NOMO-1 treated with DMSO at 0.1 percent for 48 hours (cell line): ENCODE measurements around the gene IGF1R.

ENCODE experiments used
- DNase-seq: peaks from one replicate; lab custom pipeline; 2025; ENCODE audit not compliant: unreplicated experiment; lab: John Stamatoyannopoulos, UW

IGF1R gene

DNA sequence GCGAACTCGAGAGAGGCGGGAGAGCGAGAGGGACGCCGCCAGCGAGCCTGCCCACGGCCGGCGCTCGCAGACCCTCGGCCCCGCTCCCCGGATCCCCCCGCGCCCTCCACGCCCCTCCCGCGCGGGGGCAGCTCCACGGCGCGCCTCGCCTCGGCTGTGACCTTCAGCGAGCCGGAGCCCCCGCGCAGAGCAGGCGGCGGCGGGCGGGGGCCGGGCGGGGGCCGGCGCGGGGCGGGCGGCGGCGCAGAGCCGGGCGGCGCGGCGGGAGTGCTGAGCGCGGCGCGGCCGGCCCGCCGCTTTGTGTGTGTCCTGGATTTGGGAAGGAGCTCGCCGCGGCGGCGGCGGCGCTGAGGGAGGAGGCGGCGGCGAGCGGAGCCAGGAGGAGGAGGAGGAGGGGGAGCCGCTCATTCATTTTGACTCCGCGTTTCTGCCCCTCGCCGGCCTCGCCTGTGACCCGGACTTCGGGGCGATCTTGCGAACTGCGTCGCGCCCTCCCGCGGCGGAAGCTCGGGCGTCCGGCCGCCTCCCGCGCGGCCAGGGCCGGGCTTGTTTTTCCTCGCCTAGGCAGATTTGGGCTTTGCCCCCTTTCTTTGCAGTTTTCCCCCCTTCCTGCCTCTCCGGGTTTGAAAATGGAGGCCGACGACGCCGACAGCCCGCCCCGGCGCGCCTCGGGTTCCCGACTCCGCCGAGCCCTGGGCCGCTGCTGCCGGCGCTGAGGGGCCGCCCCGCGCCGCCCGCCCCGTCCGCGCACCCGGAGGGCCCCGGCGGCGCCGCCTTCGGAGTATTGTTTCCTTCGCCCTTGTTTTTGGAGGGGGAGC, 524 bp downstream of the IGF1R start:
- peak; percentile 24 for DNase-seq

GRCh38 chr15:98649472-98650416, 1.4 kb downstream of the IGF1R start:
- DNase-seq = peak; percentile 39

DNA sequence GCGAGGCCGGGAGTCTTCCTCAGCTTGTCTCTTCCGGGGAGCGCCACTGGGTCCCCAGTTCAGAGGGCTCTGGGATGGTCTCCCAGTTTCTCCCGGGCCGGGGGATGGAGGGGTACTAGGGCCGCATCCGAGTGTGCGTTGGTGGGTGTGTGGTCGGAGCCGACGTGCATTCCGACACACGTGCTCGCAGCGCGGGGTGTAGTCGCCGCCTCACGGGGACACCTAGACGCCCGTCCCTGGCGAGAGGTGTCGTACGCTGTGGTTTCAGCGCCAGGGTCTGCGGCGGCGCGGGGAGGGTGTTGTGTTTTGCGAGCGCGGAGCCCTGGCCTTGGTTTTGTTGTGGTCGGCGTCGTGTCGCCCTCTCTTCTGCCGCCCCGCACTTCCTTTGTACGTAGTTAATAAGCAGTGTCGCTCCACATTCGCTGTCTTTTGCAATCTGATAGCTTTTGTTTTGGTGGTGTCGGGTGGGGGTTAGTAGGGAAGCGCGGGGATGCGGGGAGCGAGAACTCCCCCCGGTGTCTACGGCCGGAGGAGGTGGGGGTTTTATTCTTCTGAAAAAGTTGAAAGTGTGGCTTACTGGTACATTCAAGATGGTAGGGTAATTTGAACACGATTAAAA, 2.2 kb downstream of the IGF1R start:
- no peak for DNase-seq

- no peak for DNase-seq
Observed at GRCh38 chr15:98651036-98651481, 2.7 kb downstream of the IGF1R start.

DNA sequence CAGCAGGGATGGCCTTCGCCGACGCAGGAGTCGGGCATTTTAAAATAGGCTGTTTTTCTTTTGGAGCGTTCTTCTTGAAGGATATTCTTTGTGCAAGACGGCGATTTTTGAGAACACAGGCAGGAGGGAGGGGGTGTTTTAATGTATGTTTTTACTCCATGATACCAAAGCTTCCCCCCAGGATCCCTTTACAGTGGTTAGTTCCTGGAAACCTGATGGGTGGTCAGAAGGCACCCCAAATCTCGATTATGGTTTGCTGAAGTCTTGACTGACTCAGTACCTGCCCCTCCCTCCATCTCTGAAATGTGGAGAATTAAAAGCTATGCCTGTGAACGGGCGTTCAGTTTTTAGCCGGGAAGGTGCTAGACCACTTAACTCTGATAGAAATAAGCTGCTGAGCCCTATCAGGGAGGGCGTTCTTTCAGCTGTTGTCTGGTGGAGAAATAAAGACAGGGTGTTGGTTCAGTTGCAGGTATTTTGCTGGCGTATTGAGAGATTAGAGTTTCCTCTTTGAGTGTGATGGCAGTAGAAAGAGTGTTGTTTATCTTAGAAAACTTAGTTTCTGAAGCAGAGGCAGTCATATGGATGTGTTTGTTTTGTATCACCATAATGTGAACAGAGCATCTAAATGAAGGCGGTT, 3.4 kb downstream of the IGF1R start:
- no peak for DNase-seq

DNA sequence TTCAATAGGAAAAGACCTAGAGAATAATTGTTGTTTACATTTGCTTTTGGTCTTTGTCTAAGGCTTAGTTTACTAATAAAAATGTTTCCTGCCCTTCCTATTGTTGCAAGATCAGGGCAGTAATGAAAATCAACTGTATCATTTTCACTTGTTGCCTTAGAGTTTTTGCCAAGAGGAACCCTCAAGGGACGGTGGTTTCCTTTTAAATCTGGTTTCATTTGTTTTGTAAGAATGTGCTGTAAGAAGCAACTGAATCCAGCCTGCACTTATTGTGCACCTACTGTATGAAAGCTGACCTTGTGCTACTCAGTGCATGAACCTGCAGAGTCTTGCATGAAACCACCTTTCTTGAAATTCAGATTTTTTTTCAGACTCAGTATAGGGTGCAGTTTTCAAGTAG, 5.3 kb downstream of the IGF1R start:
- DNase-seq = peak; percentile 23

DNA sequence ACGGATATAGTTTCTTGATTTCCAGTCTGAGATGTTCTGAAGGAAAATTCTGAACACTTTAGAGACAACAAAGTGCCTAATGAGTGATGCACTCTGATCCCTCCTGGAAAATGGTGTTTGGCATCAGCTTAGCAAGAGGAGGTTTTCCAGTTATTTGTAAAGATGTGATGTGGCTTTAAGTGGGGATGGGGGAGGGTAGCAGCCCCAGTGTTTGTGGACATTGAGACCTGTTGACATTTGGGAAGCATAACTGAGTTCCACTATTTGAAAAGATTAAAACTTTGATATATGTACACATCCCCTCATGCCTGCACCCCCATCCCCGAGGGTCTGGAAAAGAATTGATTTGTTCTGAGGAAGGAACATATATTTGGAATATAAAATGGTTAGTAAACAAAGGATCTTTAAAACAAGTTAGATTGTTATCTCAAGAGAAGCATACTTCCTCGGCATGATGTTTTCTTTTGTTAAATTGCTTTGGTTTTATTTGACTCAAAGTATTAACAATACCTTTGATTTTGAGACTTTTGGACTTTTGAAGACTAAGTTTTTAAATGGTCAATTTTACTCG, 6.5 kb downstream of the IGF1R start:
- no peak for DNase-seq

- no peak for DNase-seq
Observed at GRCh38 chr15:98655732-98656131, 7.4 kb downstream of the IGF1R start.

GRCh38 chr15:98657721-98658120, 9.4 kb downstream of the IGF1R start:
- DNase-seq = no peak

DNA sequence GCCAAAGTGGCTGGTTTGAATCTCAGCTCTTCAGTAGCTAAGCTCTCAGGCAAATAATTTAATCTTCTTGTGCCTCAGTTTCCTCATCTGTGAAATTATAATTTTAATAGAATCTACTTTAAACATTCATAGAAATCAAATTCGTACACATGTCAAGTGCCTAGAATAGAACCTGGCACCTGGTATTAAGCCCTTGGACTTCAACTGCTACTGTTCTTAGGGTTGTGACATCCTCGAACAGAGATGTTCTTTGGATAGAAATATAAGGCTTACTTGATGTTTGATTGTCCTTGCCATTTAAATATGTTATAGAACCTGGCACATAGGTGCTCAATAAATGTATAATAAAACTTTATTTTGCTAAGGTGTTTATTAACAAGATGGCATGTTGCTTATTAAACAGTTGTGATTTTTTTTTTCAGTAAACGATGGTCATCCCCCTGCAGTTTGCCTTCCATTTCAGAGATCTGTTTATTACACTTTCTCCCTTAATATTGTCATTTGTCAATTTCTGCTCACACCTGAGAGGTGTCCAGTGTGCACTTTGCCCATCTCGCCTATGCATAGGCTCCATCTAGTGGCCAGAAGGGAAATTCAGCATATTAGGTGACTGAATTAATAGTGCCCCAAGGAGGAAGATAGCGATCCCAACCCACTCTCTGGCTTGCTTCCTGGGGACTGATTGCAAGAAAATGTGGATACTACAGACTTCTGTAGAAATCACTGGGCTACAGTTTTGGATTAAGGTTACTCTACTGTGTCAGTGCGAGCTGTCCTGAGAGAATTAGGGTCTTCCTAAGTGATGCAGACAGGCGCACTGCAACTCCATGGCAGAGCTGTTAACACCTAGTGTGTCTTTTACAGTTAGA, 10.7 kb downstream of the IGF1R start:
- DNase-seq = peak; percentile 18

DNA sequence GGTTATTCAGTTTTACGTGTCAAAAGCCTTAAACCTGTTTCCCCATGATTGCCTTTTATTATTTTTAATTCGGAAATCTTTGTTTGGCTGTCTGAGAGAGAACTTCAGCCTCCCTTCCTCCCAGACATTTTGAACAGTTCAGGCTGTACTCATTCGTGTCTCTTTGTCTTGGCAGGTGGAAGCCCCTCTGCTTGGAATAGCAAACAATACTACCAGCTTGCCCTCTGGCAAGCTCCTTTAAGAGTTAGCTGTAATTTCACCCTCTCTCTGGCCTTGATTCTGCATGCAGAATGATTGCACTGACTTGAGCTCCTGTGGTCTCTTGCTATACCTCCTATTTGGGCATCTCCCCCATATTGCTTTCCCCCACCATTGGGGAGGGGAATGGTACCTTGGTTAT, 11.7 kb downstream of the IGF1R start:
- no peak for DNase-seq

- DNase-seq = no peak
Observed at GRCh38 chr15:98663045-98663444, 14.7 kb downstream of the IGF1R start.

DNA sequence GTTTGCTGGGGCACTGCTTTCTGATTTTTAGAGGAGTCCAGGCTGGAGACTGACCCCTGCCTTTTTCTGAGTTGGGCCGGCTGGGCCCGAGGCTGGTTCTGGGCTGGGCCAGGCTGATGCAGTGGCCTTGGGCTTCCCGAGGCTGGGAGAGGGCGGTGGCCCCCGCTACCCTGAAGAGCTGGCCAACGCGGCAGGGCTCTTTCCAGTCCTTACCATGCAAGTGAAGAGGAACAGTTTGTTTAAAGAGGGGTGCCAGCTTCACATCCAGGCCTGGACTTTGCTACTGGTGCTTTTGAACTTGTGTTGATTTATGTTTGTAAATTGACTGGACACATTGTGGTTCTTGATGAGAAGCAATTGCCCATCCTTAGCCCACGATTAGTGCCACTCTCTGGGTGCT, 15.3 kb downstream of the IGF1R start:
- DNase-seq = no peak

DNA sequence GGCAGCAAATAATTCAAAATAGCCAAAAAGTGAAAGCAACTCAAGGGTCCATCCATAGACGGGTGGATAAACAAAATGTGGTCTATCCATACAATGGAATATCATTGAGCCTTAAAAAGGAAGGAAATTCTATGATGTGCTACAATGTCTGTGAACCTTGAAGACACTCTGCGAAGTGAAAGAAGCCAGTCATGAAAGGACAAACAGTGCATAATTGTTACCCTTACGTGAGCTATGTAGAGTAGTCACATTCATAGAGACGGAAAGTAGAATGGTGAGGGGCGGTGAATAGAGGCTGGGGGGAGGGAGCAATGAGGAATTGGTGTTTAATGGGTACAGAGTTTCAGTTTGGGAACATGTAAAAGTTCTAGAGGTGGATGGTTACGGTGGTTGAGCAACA, 18.1 kb downstream of the IGF1R start:
- no peak for DNase-seq

GRCh38 chr15:98666841-98667240, 18.5 kb downstream of the IGF1R start:
- DNase-seq = no peak

- DNase-seq = no peak
Observed at GRCh38 chr15:98667521-98668179, 19.3 kb downstream of the IGF1R start.

GRCh38 chr15:98668566-98669308, 20.4 kb downstream of the IGF1R start:
- peak; percentile 43 for DNase-seq

- DNase-seq = no peak
Observed at GRCh38 chr15:98669638-98670037, 21.3 kb downstream of the IGF1R start.
